Activated CD4-positive, alpha-beta T cell treated with anti-CD3 and anti-CD28 coated beads, Interleukin-2, amount 50 U/mL, for 4 hours (primary cell): ENCODE results near the gene PDZRN4.
"Not testable (repeated sequence)": the region's sequence is repeated elsewhere in the genome, so short reads cannot be mapped to it uniquely, and the experiment has no call there.

Source experiments
- DNase-seq, 2 experiments: peaks; one replicate each; pipeline ENCODE4 v3.0.0-alpha.2; 2020

The PDZRN4 gene

DNA sequence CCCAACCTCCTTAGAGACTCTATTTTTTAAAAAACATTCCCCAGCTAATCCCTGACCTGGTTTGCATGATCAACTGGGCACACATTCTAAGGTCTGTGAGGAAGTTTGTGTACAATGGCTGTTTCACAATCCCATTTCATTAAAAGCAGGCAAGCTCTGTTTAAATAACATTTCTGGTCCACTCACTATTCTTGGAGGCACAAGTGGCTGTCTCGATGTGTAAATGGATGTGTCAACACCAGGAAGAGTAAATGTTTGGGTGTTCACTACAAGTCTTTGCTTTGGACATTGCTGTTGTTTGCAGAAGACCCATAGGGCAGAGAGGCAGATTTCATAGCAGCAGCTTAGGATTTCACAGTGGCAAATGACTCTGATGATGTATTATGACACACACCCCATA, 98.3 kb downstream of the PDZRN4 start:
- no peak for DNase-seq

- no peak for DNase-seq
Measured at GRCh38 chr12:41287500-41288141, 99.5 kb downstream of the PDZRN4 start.

DNA sequence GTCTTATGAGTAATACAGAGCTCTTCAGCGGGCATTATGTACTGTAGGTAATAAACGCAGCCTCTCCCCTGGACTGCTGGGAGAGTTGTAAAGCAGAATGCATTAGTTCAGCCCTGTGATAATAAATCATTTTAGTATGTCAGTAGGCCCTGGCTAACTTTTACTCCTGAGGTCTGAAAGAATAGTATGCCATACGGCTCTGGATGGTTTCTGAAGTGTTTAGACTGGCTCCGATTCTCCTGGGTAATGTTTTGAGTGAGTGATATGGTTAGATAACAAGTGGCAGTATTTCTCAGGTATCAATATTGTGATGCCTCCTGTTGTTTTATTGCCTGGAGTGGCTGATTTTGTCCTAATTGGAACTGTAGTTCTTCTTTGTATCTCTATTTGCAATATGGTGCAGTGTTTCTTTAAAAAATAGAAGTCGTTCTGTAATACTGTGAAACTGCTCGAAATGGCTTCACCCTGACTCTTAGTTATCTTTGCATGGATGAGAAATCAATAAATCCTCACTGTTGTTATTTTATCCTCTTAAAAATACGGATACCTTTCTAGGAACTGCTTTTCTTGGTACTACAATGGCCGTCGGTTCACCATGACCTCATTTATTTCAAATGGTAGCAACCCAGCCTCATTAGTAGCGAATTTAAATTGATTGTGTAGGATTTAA, 100.2 kb downstream of the PDZRN4 start:
- DNase-seq = no peak

DNA sequence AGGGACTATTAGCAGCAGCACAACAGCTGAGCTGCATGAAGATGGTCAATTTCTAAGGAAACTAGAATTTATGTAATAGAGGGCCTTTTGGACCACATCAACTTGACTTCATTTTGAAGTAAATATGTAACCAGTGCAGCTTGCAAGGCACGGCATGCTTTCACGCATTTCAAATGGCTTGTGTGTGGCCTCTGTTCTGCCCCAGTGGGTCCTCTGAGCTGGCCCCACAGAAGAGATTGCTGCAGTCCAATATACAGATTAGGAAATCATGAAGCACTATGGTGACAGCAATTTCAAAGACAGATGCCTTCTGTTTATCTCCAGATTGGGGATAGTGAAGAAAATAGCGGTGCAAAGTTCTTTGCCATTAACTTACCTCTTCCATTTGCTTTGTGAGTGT, 101.4 kb downstream of the PDZRN4 start:
- DNase-seq = no peak

DNA sequence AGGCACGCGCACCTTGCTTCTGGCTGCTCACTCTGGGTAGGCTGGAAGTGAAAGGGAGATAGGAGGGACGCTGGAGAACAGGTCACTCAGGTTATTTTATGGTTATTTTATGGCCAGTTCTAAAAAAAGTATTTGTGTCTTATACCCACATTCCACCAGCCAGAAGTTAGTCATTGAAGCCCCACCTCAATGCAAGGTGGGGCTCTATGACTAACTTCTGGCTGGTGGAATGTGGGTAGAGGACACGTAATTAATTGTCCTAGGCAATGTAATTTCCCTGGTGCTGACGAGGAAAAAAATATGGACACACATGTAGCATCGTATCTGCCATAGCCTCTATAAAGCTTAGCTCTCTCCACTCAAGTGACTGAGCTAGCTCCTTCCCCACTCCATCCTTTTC, 104.9 kb downstream of the PDZRN4 start:
- DNase-seq = no peak

DNA sequence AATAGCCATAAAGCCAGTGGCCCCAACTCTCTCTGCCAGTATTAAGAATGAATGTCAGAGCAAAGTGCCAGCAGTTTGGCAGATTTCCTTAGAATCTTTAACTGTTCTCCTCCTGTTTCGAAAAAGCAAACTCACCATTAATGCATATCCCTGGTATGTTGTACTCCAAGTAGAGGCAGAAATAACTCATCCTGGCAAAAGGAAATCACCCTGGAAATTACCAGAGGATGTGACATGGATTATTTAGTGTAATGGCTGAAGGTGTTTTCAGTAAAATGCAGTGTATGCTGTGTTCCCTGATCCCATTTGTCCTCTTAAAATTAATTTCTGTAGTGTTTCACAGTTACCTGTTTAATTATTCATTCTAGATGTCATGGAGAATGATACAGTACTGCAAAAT, 105.3 kb downstream of the PDZRN4 start:
- DNase-seq = no peak

DNA sequence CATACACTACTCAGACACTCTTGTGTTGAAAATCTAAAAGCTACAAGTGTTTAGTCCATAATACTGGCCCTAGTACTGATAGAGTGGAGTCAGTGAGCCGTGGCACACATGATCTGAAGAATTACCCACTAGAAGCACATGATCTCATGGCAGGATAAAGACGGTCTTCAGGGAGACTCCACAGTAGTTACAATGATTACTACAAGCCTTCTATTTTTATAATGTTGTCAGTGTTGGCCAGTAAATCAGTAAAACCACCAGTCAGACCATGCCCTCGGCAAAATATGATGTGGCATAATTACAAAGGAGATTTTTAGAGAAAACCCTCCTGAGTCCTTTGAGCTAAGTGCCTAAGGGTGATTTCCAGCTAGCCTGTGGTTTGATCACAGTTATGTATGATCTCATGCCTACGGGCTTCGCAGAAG, 114.9 kb downstream of the PDZRN4 start:
- no peak for DNase-seq

DNA sequence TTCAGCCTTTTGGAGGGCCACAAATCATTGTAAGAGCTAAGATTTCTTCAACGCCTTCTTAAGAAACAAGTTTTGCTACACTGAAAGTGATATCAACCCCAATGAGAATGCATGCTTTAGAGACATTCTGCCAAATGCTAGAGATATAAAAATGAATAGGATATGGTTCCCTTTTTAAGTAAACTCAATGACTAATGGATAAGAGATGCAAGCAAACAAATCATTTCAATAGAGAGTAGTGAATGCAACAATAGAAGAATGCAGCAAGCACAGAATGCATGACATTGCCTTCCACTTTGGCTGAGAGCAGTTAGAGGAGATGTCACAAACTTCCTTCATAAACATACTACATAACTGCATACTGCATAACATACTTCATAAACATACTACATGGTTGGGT, 116.4 kb downstream of the PDZRN4 start:
- DNase-seq = no peak

- no peak for DNase-seq
Measured at GRCh38 chr12:41310367-41310766, 122.2 kb downstream of the PDZRN4 start.

GRCh38 chr12:41311883-41312282, 123.8 kb downstream of the PDZRN4 start:
- no peak for DNase-seq

DNA sequence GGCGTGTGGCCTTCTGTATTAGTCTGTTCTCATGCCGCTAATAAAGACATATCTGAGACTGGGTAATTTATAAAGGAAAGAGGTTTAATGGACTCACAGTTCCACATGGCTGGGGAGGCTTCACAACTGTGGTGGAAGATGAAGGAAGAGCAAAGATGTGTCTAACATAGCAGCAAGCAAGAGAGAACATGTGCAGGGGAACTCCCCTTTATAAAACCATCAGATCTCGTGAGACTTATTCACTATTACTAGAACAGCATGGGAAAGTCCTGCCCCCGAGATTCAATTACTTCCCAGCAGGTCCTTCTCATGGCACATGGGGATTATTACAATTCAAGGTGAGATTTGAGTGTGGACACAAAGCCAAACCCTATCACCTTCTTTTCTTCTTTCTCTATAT, 124.3 kb downstream of the PDZRN4 start:
- DNase-seq = not testable (repeated sequence)

- no peak for DNase-seq
Measured at GRCh38 chr12:41325336-41325735, 137.2 kb downstream of the PDZRN4 start.

- DNase-seq = no peak
Measured at GRCh38 chr12:41327096-41327895, 139.2 kb downstream of the PDZRN4 start.

DNA sequence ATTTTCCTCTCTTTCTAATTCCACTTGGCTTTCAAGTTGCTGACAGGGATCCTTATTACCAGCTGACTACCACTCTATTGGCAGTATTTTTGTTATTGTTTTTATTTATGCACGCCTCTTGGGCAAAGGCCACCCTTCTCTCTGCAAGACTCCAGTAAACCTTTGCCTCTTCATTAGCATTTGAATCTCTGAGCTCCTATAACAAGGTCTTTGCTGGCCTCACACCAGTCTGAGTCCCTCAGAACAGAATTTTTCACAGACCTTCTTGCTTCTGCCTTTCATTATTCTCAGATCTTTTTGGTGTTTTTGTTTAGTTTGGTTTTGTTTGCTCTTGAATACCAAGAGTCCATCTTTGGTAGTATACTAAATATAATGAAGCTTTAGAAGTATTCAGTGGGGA, 145.9 kb downstream of the PDZRN4 start:
- DNase-seq = no peak

- DNase-seq = no peak
Measured at GRCh38 chr12:41334390-41334789, 146.3 kb downstream of the PDZRN4 start.

GRCh38 chr12:41336041-41336549, 148.0 kb downstream of the PDZRN4 start:
- DNase-seq = no peak

- no peak for DNase-seq
Measured at GRCh38 chr12:41339784-41340183, 151.7 kb downstream of the PDZRN4 start.

GRCh38 chr12:41344776-41345470, 156.8 kb downstream of the PDZRN4 start:
- no peak for DNase-seq

DNA sequence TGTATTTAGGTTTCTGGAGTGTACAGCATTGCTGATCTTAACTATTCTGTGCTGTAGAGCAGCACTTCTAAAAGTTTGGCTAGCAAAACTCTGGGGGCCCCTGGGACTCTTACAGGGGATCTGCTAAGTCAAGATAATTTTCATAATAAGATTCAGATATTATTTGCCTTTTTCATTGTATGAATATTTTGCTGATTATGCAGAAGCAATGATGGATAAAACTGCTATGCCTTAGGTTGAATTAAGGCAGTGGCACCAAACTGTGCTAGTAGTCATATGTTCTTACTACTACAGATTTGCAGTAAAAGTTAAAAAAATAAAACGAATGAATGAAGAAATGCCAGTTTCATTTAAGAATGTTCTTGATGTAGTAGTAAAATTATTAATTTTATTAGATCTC, 160.1 kb downstream of the PDZRN4 start:
- no peak for DNase-seq

GRCh38 chr12:41356181-41356580, 168.1 kb downstream of the PDZRN4 start:
- DNase-seq = no peak

DNA sequence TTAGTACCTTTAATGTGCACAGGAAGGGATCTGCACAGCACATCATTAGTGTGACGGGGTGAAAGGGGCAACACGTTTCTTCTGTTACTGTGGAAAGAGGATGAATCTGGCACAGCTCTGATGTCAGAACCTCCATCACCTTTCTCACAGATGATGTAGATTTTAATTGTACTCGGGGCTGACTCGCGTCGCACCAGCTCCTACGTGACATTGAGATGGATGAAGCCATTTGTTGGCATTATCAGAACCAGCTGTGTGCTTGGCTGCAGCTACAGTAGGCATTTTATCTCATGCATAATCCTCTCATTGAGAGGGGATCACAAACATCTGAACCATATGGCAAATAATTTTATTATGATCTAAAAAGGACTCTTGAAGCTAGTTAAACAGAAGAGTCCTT, 173.6 kb downstream of the PDZRN4 start:
- no peak for DNase-seq

DNA sequence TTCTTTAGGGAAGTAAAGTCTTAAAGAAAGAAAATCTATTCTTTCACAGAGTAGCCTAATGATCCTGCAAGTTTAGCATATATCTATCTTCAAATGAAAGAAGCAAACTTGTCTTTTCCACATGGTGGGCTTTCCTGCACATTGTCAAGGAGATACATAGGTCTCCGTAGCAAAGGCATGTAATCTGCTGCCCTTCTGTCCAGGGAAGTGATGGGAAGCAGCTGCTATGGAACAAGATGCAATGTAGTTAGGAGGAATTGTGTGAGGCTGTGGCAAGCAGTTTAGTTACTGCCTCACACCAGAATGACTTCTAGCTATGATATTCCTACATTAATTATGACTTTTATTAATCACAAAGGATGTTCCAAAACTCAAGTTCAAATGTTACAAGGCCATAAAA, 174.4 kb downstream of the PDZRN4 start:
- no peak for DNase-seq

GRCh38 chr12:41362931-41363330, 174.8 kb downstream of the PDZRN4 start:
- DNase-seq = no peak
